ENCODE measurements around the gene HIVEP1.

DNA sequence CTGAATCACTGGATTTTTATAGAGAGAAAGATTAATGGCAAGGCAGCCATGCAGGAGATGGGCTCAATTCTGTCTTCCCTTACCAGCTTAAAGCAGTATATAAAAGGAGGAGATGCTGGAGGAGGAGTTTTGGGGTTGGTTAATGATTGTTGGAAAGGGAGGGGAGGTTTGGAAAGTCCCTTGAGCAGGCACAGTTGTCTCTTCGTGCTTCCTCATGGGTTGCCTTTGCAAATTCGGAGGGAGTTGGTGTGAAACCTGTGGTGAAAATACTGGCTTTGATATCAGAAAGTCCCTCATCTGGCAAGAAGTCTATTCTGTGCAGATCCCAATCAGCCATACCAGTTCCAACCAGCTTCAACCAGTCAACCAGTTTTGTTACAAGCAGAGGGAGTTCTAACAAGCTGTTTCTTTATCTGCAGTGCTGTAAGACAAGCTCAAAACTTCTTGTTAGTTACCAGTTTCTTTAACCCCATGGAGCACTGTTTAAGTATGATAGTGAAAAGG, 107.0 kb downstream of the HIVEP1 start:
- TF ChIP-seq ISL1 (CRISPR knock-in tag; IDR thresholded peaks at IDR 0.05): no peak
- TF ChIP-seq, protein P1, sequence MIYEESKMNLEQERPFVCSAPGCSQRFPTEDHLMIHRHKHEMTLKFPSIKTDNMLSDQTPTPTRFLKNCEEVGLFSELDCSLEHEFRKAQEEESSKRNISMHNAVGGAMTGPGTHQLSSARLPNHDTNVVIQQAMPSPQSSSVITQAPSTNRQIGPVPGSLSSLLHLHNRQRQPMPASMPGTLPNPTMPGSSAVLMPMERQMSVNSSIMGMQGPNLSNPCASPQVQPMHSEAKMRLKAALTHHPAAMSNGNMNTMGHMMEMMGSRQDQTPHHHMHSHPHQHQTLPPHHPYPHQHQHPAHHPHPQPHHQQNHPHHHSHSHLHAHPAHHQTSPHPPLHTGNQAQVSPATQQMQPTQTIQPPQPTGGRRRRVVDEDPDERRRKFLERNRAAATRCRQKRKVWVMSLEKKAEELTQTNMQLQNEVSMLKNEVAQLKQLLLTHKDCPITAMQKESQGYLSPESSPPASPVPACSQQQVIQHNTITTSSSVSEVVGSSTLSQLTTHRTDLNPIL (CRISPR knock-in tag; IDR thresholded peaks at IDR 0.05; ENCODE audit: low read depth): no peak
